Mesenchymal stem cell (in vitro differentiated cells and primary cell): ENCODE data around the gene CA5A.

ENCODE experiments used
- DNase-seq: peaks from one replicate; pipeline ENCODE4 v3.0.0-alpha.2; 2013
- H2AFZ ChIP-seq: one replicate; pipeline ENCODE4 v1.6.1; 2013; ENCODE audit warnings: low read depth, mild to moderate bottlenecking, control low read depth, inconsistent platforms, low read length, moderate library complexity
- H2AK5ac ChIP-seq: 2 replicates; pipeline ENCODE4 v1.6.1; 2013; ENCODE audit warnings: low read length, moderate library complexity, mild to moderate bottlenecking, inconsistent platforms; ENCODE audit not compliant: severe bottlenecking
- H2BK120ac ChIP-seq: one replicate; pipeline ENCODE4 v1.6.1; 2013; ENCODE audit warnings: low read depth, mild to moderate bottlenecking, inconsistent platforms, low read length, moderate library complexity
- H2BK12ac ChIP-seq, 2 experiments: one replicate each; pipeline ENCODE4 v1.6.1; 2013; ENCODE audit warnings: inconsistent platforms in 2 of 2, low read length in 2 of 2, mild to moderate bottlenecking in 2 of 2, moderate library complexity in 2 of 2, control low read depth in 1 of 2
- H2BK15ac ChIP-seq: one replicate; pipeline ENCODE4 v1.6.1; 2013; ENCODE audit warnings: mild to moderate bottlenecking, low read depth, inconsistent platforms; ENCODE audit not compliant: poor library complexity, severe bottlenecking
- H2BK5ac ChIP-seq: 2 replicates; pipeline ENCODE4 v1.6.1; 2013; ENCODE audit warnings: low read depth, mild to moderate bottlenecking, low read length, control low read depth, inconsistent platforms; ENCODE audit not compliant: poor library complexity, severe bottlenecking
- H3K14ac ChIP-seq, 2 experiments: one replicate each; pipeline ENCODE4 v1.6.1; 2013; ENCODE audit warnings: inconsistent platforms in 2 of 2, low read length in 2 of 2, control low read depth in 1 of 2, mild to moderate bottlenecking in 1 of 2, moderate library complexity in 1 of 2
- H3K18ac ChIP-seq, 2 experiments: one replicate each; pipeline ENCODE4 v1.6.1; 2013; ENCODE audit warnings: inconsistent platforms in 2 of 2, low read length in 2 of 2, control low read depth in 1 of 2, low read depth in 1 of 2, mild to moderate bottlenecking in 1 of 2
- H3K23ac ChIP-seq, 2 experiments: one replicate each; pipeline ENCODE4 v1.6.1; 2013; ENCODE audit warnings: inconsistent platforms in 2 of 2, low read length in 2 of 2, mild to moderate bottlenecking in 2 of 2, moderate library complexity in 2 of 2, control low read depth in 1 of 2
- H3K27ac ChIP-seq: 2 replicates; pipeline ENCODE4 v1.5.1; 2013; ENCODE audit warnings: mild to moderate bottlenecking, moderate library complexity, low read length, control low read depth, inconsistent platforms; ENCODE audit not compliant: poor library complexity, severe bottlenecking
- H3K27me3 ChIP-seq, 2 experiments: 2 replicates each; pipeline versions ENCODE4 v1.6.1 to v1.7.0; 2013; ENCODE audit warnings: low read length in 2 of 2, mild to moderate bottlenecking in 2 of 2, moderate library complexity in 2 of 2, control low read depth in 1 of 2, inconsistent platforms in 1 of 2; ENCODE audit not compliant: control insufficient read depth in 1 of 2, insufficient read depth in 1 of 2
- H3K36me3 ChIP-seq, 2 experiments: 2 replicates each; pipeline versions ENCODE4 v1.6.1 to v1.7.0; 2013; ENCODE audit warnings: low read length in 2 of 2, control low read depth in 1 of 2, inconsistent platforms in 1 of 2, low read depth in 1 of 2, mild to moderate bottlenecking in 1 of 2; ENCODE audit not compliant: insufficient read depth in 2 of 2, control insufficient read depth in 1 of 2
- H3K4ac ChIP-seq, 2 experiments: one replicate each; pipeline ENCODE4 v1.6.1; 2013; ENCODE audit warnings: inconsistent platforms in 2 of 2, low read length in 2 of 2, mild to moderate bottlenecking in 2 of 2, moderate library complexity in 2 of 2, control low read depth in 1 of 2, low read depth in 1 of 2
- H3K4me1 ChIP-seq: 2 replicates; pipeline ENCODE4 v1.6.1; 2013; ENCODE audit warnings: low read depth, low read length, control low read depth; ENCODE audit not compliant: control insufficient read depth, insufficient read depth
- H3K4me2 ChIP-seq: 2 replicates; pipeline ENCODE4 v1.6.1; 2013; ENCODE audit warnings: low read length, mild to moderate bottlenecking, inconsistent platforms; ENCODE audit not compliant: poor library complexity, severe bottlenecking
- H3K4me3 ChIP-seq, 2 experiments: 2 replicates each; pipeline versions ENCODE4 v1.5.1 to v1.7.0; 2013; ENCODE audit warnings: low read length in 2 of 2, mild to moderate bottlenecking in 2 of 2, control low read depth in 1 of 2, low read depth in 1 of 2; ENCODE audit not compliant: insufficient read depth in 1 of 2
- H3K79me1 ChIP-seq: replicated peaks from 2 replicates; pipeline ENCODE4 v1.6.1; 2013; ENCODE audit warnings: mild to moderate bottlenecking, control low read depth, low read length, inconsistent platforms; ENCODE audit not compliant: poor library complexity, severe bottlenecking
- H3K9ac ChIP-seq: 2 replicates; pipeline ENCODE4 v1.7.0; 2013; ENCODE audit warnings: mild to moderate bottlenecking, low read length, moderate library complexity
- H3K9me3 ChIP-seq: 2 replicates; pipeline ENCODE4 v1.7.0; 2013; ENCODE audit warnings: mild to moderate bottlenecking, low read length; ENCODE audit not compliant: control insufficient read depth
- H4K8ac ChIP-seq: one replicate; pipeline ENCODE4 v1.6.1; 2013; ENCODE audit warnings: inconsistent platforms, mild to moderate bottlenecking, low read length, moderate library complexity
- H4K91ac ChIP-seq: one replicate; pipeline ENCODE4 v1.6.1; 2013; ENCODE audit warnings: mild to moderate bottlenecking, low read length, inconsistent platforms
- WGBS: methylation state at CpG from one replicate; pipeline ENCODE4 v1.1.7; 2013; ENCODE audit warnings: mixed read lengths; 5-methylcytosine and 5-hydroxymethylcytosine counted together

Gene CA5A

GRCh38 chr16:87847785-87848675, 88.3 kb downstream of the CA5A start:
- Histone ChIP-seq H4K91ac (no peak overlapping the region), H3K36me3 (peaks cover 11 to 80% of the 10 kb centered on the region in 2 experiments), H3K79me1 (peaks cover 32% of the 10 kb centered on the region), H4K8ac (no peak overlapping the region), H3K27me3 (peaks cover 0 to 6% of the 10 kb centered on the region in 2 experiments), H2AFZ (no peak overlapping the region), H3K4me3 (no peak overlapping the region), H2BK15ac (no peak overlapping the region), H2BK120ac (no peak overlapping the region), H3K18ac (no peak overlapping the region), H3K23ac (no peak overlapping the region), H2AK5ac (no peak overlapping the region), H3K4me2 (no peak overlapping the region), H2BK12ac (no peak overlapping the region), H3K27ac (no peak overlapping the region), H3K4me1 (peaks cover 36% of the 10 kb centered on the region), H3K9ac (no peak overlapping the region), H3K14ac (no peak overlapping the region), H3K9me3 (no peaks in the 10 kb centered on the region), H3K4ac (no peak overlapping the region), H2BK5ac (no peak overlapping the region)
- WGBS: 95% methylated on average over 27 of the region's 28 CpGs
- DNase-seq: no peak

- H2BK12ac ChIP-seq: no peak overlapping the region
- H2AK5ac ChIP-seq: no peak overlapping the region
- no peaks in the 10 kb centered on the region for H3K9me3 ChIP-seq
- no peak overlapping the region for H3K27ac ChIP-seq
- peaks cover 0 to 6% of the 10 kb centered on the region in 2 experiments for H3K27me3 ChIP-seq
- H3K79me1 ChIP-seq: peaks cover 37% of the 10 kb centered on the region
- H2BK15ac ChIP-seq: no peak overlapping the region
- DNase-seq: no peak
- no peak overlapping the region for H3K4ac ChIP-seq
- peaks cover 11 to 86% of the 10 kb centered on the region in 2 experiments for H3K36me3 ChIP-seq
- no peak overlapping the region for H2BK120ac ChIP-seq
- no peak overlapping the region for H2AFZ ChIP-seq
- WGBS: 89% methylated on average over 8 of the region's 8 CpGs
- no peak overlapping the region for H3K14ac ChIP-seq
- H3K4me3 ChIP-seq: no peak overlapping the region
- peaks cover 35% of the 10 kb centered on the region for H3K4me1 ChIP-seq
- H2BK5ac ChIP-seq: no peak overlapping the region
- H3K18ac ChIP-seq: no peak overlapping the region
- H3K23ac ChIP-seq: no peak overlapping the region
- H4K8ac ChIP-seq: peak overlapping the region; percentile 12
- no peak overlapping the region for H3K9ac ChIP-seq
- H4K91ac ChIP-seq: peak overlapping the region; percentile 34
- no peak overlapping the region for H3K4me2 ChIP-seq
Measured at GRCh38 chr16:87847467-87847784, 88.9 kb downstream of the CA5A start.

- H3K9ac ChIP-seq: no peak overlapping the region
- no peak overlapping the region for H3K4me3 ChIP-seq
- H2BK12ac ChIP-seq: no peak overlapping the region
- peaks cover 11 to 87% of the 10 kb centered on the region in 2 experiments for H3K36me3 ChIP-seq
- no peak overlapping the region for H2BK120ac ChIP-seq
- 96% methylated on average over 25 of the region's 25 CpGs for WGBS
- H4K8ac ChIP-seq: no peak overlapping the region
- H3K14ac ChIP-seq: no peak overlapping the region
- H3K4me2 ChIP-seq: no peak overlapping the region
- no peak for DNase-seq
- H2AFZ ChIP-seq: no peak overlapping the region
- no peak overlapping the region for H3K23ac ChIP-seq
- H2BK15ac ChIP-seq: no peak overlapping the region
- H3K4me1 ChIP-seq: peaks cover 32% of the 10 kb centered on the region
- H3K27ac ChIP-seq: no peak overlapping the region
- H3K79me1 ChIP-seq: peaks cover 35% of the 10 kb centered on the region
- no peak overlapping the region for H3K18ac ChIP-seq
- no peak overlapping the region for H2AK5ac ChIP-seq
- H3K27me3 ChIP-seq: peaks cover 0 to 6% of the 10 kb centered on the region in 2 experiments
- no peak overlapping the region for H4K91ac ChIP-seq
- no peak overlapping the region for H2BK5ac ChIP-seq
- H3K4ac ChIP-seq: no peak overlapping the region
- H3K9me3 ChIP-seq: no peaks in the 10 kb centered on the region
Measured at GRCh38 chr16:87846705-87847466, 89.4 kb downstream of the CA5A start.
